DMS153 (cell line): Measurements from ENCODE around the gene DCTN1.
"Not testable (repeated sequence)": the region's sequence is repeated elsewhere in the genome, so short reads cannot be mapped to it uniquely, and the experiment has no call there.

Source experiments
- DNase-seq: peaks from one replicate; lab custom pipeline; 2025; lab: John Stamatoyannopoulos, UW

Gene DCTN1

GRCh38 chr2:74369976-74370375, 10.1 kb downstream of the DCTN1 start:
- no peak for DNase-seq

GRCh38 chr2:74368499-74368898, 11.6 kb downstream of the DCTN1 start:
- DNase-seq: no peak

DNA sequence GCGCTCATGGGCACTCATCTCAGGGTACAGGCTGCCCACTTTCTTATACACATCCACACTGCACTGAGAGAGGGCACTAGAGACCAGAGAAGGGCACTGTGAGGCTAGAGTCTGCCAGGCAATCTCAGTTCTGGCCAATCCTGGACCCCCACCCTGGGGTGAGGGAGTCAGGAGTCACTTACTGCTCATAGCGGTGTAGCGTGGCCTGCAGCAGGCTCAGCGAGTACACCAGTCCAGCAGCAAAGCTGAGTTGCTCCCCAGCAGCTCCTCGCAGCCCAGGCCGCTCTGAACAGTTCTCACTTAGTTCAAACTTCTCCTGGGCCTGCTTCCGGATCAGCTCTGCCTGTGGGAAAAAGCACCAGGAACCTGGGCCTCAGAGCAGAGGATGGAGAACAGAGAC, 12.3 kb downstream of the DCTN1 start:
- DNase-seq: no peak

- no peak for DNase-seq
Observed at GRCh38 chr2:74366036-74366435, 14.1 kb downstream of the DCTN1 start.

- no peak for DNase-seq
Observed at GRCh38 chr2:74364533-74365505, 15.3 kb downstream of the DCTN1 start.

- DNase-seq: no peak
Observed at GRCh38 chr2:74361327-74361726, 18.8 kb downstream of the DCTN1 start.

DNA sequence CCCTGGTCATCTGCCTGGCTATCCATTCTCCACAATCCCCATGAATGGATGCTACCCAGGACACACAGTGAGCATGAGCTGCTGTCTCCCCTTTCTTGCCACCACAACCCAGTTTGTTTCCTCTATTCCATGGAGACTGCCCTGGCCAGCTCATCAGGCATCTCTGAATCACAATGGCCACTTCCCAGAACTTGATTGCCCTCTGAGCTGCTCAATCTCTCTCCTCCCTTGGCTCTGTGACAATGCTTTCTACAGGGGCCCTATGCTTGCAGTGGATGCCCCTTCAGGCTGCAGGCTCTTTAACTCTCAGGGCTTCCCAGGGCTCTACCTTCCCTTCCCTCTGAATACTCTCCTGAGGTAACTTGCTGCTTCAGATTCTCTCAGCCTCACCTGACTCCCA, 22.5 kb downstream of the DCTN1 start:
- DNase-seq: no peak

GRCh38 chr2:74349889-74350288, 30.2 kb downstream of the DCTN1 start:
- DNase-seq: no peak

DNA sequence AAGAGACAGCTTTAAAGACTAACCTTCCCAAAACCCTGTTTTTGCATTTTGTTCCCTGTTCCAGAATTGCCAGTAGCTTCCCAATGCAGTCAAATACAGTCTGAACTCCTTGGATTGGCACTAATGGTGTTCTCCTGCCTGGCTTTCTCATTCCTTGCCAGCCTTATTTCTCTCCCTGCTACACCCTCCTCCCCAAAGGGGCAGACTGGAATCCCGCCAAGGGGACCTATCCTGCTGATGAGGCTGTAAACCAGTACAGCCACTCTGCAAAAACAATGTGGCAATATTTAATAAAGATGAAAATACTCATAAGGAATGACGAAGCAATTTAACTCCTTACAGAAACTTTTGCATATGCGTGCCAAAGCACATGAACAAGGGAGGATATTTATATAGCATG, 32.4 kb downstream of the DCTN1 start:
- DNase-seq: no peak

DNA sequence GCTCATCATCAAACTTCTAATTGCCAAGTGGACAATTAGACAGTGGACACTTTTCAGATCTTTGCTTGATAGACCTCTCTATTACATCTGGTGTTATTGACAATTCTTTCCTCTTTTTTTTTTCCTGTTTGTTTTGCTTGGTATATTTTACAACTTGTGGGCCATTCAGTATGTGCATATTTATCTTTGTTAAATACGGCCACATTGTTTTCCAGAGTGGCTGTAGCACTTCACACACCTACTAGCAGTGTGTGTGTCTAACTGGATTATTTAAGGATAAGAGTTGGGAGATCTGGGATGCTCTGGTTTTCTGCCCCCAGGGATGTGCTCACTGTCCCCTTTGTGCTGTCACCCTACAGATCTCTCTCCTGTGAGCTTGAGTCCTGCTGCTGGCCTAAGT, 32.8 kb downstream of the DCTN1 start:
- no peak for DNase-seq

DNA sequence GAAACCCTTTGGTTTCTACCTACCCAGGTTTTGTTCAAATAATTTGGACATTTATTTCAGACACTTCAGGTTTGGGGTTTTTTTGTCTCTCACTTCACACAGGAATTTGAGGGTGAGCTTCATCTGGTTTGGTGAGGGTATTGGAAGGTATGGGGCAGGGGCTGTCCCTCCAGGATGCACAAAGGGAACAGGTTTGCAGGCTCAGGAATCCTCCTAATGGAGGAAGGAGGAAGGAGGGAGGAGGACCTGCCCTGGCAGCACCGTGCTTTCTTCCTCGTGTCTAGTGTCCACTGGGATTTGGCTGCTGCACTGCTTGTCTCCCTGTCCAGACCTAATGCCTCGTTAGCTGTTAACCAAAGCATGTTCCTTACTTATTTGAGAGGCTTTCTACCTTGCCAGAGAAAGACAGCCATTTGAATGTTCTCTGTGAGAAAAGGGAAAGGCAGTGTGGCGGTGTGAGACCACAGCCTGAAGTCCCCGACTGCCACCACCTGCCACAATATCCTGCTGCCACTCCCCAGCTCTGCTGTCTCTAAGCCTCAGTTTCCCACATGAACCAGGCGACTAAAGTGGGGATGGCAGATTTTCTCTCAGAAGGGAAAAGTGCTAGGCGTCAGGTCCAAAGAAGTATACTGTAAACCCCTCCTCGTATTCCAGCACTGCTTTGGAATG, 34.7 kb downstream of the DCTN1 start:
- no peak for DNase-seq

DNA sequence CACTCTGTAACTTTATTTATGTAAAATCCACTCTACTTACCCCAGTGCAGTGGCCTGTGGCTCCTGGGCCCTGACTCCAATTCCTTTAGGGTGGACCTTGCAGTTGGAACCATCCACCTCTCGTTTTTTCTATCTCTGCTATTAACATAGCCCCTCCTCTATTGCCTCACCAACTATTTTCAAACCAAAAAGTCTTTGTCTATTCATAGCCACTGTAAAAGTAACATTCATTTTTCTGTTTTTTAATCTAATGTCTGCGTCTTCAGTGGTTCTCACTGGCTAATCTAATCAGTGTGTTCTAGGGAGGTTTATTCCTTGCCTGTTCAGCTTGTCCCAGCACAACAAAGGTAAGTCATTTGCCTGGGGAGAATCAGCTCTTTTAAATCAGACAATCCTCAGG, 36.8 kb downstream of the DCTN1 start, which contains the start of gene SLC4A5:
Gene SLC4A5 (minus strand): TSS at position 101 of the 400 bp plus-strand sequence. CDS start 28,393 bp downstream, outside the sequence.
- no peak for DNase-seq

DNA sequence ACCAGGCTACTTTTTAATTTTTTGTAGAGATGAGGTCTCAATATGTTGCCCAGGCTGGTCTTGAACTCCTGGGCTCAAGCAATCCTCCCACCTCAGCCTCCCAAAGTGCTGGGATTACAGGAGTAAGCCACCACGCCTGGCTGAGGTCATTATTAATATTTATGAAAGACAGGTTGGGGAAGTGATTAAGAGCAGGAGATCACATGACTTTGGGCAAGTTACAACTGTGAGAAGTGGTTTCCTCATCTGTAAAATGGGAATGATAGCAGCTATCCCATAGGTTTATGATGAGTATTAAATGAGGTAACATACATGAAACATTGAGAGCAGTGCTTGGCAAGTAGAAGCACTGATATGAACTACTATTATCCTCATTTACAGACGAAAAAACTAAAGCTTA, 43.9 kb downstream of the DCTN1 start:
- DNase-seq: not testable (repeated sequence)

DNA sequence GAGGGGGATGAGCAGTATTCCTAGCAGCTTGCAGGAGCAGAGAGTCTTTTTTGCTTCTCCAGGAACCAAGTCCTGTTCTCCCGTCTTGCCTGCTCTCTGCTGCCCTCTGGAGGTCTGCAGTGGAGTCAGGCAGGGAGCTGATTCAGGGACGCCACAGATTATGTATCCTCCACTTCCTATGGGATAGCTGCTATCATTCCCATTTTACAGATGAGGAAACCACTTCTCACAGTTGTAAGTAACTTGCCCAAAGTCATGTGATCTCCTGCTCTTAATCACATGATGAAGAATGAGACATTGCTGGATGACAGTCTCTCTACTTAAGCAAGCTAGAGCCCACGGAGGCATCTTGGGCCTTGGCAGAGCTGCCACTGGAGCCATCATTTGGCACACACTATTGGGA, 45.2 kb downstream of the DCTN1 start:
- peak; percentile 41 for DNase-seq

- DNase-seq: no peak
Observed at GRCh38 chr2:74333896-74334586, 46.1 kb downstream of the DCTN1 start.

- DNase-seq: no peak
Observed at GRCh38 chr2:74333175-74333574, 46.9 kb downstream of the DCTN1 start.

- no peak for DNase-seq
Observed at GRCh38 chr2:74332550-74333174, 47.4 kb downstream of the DCTN1 start.

DNA sequence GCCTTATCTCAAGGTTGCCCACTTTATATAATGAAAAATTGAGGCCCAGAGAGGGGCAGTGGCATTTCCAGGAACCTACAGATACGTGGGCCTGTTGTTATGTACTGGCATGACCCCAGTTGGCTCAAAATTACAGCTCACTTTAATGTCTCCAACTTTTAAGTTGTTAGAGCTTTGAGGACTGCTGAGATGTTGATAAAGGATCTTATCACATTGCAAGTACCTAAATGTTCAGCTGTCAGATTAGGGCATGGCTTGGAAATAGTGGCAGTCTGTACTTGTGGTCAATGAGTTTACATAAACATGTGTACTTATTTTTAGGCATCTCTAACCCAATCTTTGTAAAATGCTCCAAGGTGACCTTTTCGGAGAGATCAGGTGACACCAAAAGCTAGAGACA, 51.5 kb downstream of the DCTN1 start:
- no peak for DNase-seq

GRCh38 chr2:74328074-74328473, 52.0 kb downstream of the DCTN1 start:
- no peak for DNase-seq

GRCh38 chr2:74327627-74328026, 52.5 kb downstream of the DCTN1 start:
- no peak for DNase-seq

DNA sequence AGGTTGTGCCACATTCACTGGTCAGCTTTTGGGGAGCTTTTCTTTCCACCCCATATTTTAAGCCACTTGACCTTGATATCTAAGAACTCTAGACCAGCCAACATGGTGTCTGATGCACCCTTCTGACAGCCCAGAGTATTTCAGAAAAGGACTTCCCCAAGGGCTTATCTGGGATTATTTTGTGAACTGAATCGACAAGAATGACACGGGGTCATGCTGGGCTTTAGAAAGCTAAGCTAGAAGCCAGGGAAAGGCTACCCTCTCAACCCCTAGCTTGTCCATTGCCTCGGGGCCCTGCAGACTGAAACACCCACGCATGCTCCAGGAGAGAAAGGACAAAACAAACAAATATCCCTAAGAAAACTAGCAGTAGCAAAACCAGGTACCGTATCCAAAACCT, 52.9 kb downstream of the DCTN1 start:
- no peak for DNase-seq

- DNase-seq: no peak
Observed at GRCh38 chr2:74325815-74326214, 54.3 kb downstream of the DCTN1 start.
